ENCODE results near the gene SEMA7A.

SEMA7A gene

GRCh38 chr15:74414603-74415338 lies 19.0 kb downstream of the SEMA7A start:
- FAIRE-seq, result no peak

- no peak for FAIRE-seq
Measured at GRCh38 chr15:74414081-74414580, 19.6 kb downstream of the SEMA7A start.

GRCh38 chr15:74413350-74414080 lies 20.2 kb downstream of the SEMA7A start:
- no peak for FAIRE-seq

- FAIRE-seq, result no peak
Measured at GRCh38 chr15:74412159-74412558, 21.6 kb downstream of the SEMA7A start.

GRCh38 chr15:74411686-74412085 lies 22.1 kb downstream of the SEMA7A start:
- no peak for FAIRE-seq

- FAIRE-seq, result no peak
Measured at GRCh38 chr15:74410502-74410901, 23.3 kb downstream of the SEMA7A start.

GRCh38 chr15:74409225-74409624 lies 24.5 kb downstream of the SEMA7A start:
- FAIRE-seq, result no peak

- FAIRE-seq, result no peak
Measured at GRCh38 chr15:74408815-74409214, 24.9 kb downstream of the SEMA7A start.

GRCh38 chr15:74408385-74408784 lies 25.4 kb downstream of the SEMA7A start:
- FAIRE-seq, result no peak

GRCh38 chr15:74406992-74407705 lies 26.6 kb downstream of the SEMA7A start:
- no peak for FAIRE-seq

GRCh38 chr15:74406517-74406916 lies 27.2 kb downstream of the SEMA7A start:
- FAIRE-seq, result no peak

- FAIRE-seq, result no peak
Measured at GRCh38 chr15:74405823-74406222, 27.9 kb downstream of the SEMA7A start.

- FAIRE-seq, result no peak
Measured at GRCh38 chr15:74403991-74404563, 29.7 kb downstream of the SEMA7A start.

GRCh38 chr15:74403588-74403919 lies 30.2 kb downstream of the SEMA7A start:
- no peak for FAIRE-seq

GRCh38 chr15:74402873-74403587 lies 30.7 kb downstream of the SEMA7A start:
- no peak for FAIRE-seq

- no peak for FAIRE-seq
Measured at GRCh38 chr15:74402337-74402841, 31.4 kb downstream of the SEMA7A start.

- no peak for FAIRE-seq
Measured at GRCh38 chr15:74400915-74401757, 32.6 kb downstream of the SEMA7A start.

GRCh38 chr15:74400313-74400860 lies 33.4 kb downstream of the SEMA7A start:
- FAIRE-seq, result no peak

GRCh38 chr15:74399511-74400312 lies 34.0 kb downstream of the SEMA7A start:
- no peak for FAIRE-seq

- no peak for FAIRE-seq
Measured at GRCh38 chr15:74399100-74399499, 34.7 kb downstream of the SEMA7A start.
